ENCODE data around the gene RPS27A. TPM values are rescaled to one million over a fixed set of nuclear protein-coding genes. Genes with fewer than 3 reads are reported as not detected.
A peak's percentile ranks its signal among the peaks of the same experiment; 100 is the strongest.

Gene RPS27A
- total and polyA plus RNA-seq, 2 donors (not counting 3 experiments of a cell fraction or from before 2014, with no cell fraction given) = 926 to 1,136 TPM

DNA sequence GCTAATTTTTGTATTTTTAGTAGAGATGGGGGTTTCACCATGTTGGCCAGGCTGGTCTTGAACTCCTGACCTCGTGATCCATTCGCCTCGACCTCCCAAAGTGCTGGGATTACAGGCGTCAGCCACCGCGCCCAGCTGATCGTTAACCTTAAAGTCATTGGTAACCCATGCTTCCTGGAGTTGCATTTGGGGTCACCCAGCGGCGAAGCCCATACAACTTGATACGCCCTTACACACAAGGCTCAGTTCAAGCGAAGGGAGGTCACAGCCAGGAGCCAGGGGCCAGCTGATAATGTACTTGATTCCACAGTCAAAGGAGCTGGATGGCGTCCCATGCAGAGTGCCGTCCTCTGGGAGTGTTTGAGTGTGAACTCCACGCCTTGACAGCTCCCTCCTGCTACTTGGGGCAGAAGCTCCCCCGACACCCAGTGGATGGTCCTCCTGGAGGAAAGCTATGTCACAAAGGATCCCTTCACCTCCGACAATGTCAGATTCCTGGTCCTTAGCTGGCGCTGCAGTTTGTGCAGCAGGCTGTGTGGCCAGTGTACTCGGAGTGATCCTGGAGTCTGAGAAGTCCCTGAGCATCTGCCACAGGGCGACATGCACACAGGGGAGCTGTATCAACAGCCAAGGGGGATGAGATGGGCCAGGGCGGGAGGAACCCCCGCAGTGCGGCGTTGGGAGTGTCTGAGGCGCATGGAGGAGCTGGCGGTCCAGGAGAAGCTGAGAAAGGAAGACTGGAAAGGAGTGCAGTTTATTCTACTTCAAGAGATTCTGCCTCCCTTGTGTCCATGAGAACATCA, 8.3 kb upstream of the RPS27A start:
- no peak overlapping the region for H3K4me2 ChIP-seq (ENCODE audit: insufficient read depth, low read length)
- intact Hi-C loops (cut with micrococcal nuclease) (loop anchor here (2.0 kb wide), 1 partner anchor 501 kb away; the partner anchor contains the start of gene EML6), dilution Hi-C loops (cut with MboI; ENCODE audit: extremely low pct_ligation_motif_present, low sequenced_read_pairs) (no loop called here)
- no peak overlapping the region for H3K27ac ChIP-seq (ENCODE audit: insufficient read depth, low read depth, low read length)
- no peak for DNase-seq (ENCODE audit: low read depth, low spot score)
- H3K36me3 ChIP-seq (ENCODE audit: control insufficient read depth in 2 of 2, extremely low read depth in 1 of 2, insufficient read depth in 2 of 2, low read length in 2 of 2) = no peaks in the 10 kb centered on the region
- H3K4me3 ChIP-seq (replicated peaks in 1 of 3; ENCODE audit: insufficient read depth in 1 of 3, low read depth in 1 of 3, low read length in 3 of 3) = no peak overlapping the region
- H3K9ac ChIP-seq (replicated peaks; ENCODE audit: extremely low read depth, insufficient read depth, low read length) = no peak overlapping the region
- H3K9me1 ChIP-seq (replicated peaks; ENCODE audit: control insufficient read depth, extremely low read depth, insufficient read depth, low read length) = no peaks in the 10 kb centered on the region
- H2AFZ ChIP-seq (ENCODE audit: low read depth, low read length) = peak overlapping the region; percentile 29
- H3K79me2 ChIP-seq (ENCODE audit: control insufficient read depth, insufficient read depth, low read length) = no peaks in the 10 kb centered on the region
- TF ChIP-seq MYC (IDR thresholded peaks at IDR 0.05; ENCODE audit: low read depth, low read length) (no peak), EZH2 (IDR thresholded peaks at IDR 0.05; ENCODE audit: borderline replicate concordance, low read depth, low read length, severe bottlenecking) (no peak), POLR2AphosphoS5 (IDR thresholded peaks at IDR 0.05; ENCODE audit: insufficient read depth, low read depth, low read length) (no peak), POLR2A (IDR thresholded peaks at IDR 0.05; ENCODE audit: low read depth, low read length) (no peak), CTCF (IDR thresholded peaks at IDR 0.05; ENCODE audit: extremely low read depth in 1 of 2, insufficient read depth in 1 of 2, low read depth in 1 of 2, low read length in 2 of 2) (no peak), FOS (IDR thresholded peaks at IDR 0.05; ENCODE audit: borderline replicate concordance, insufficient read depth, low read length) (no peak), GATA2 (IDR thresholded peaks at IDR 0.05; ENCODE audit: insufficient read depth, insufficient read length, low read depth, low read length) (no peak)
- no peaks in the 10 kb centered on the region for H3K27me3 ChIP-seq (ENCODE audit: control insufficient read depth in 2 of 2, insufficient read depth in 2 of 2, low read length in 2 of 2)
- no peak for FAIRE-seq
- ChIA-PET CTCF (interaction anchor here (0.8 to 1.6 kb wide), 6 partner anchors 8 to 1117 kb away, joined by 3 to 6 read pairs (median 4); partner anchors contain the start of genes CLHC1 and RPS27A), POLR2A (interaction anchor here (0.9 to 1.3 kb wide), 3 partner anchors 8 to 38 kb away, joined by 3 to 5 read pairs (median 3); partner anchors contain the start of genes CLHC1 and RPS27A)
- BruUV-seq (replicated peaks) = no TSS peak
- H3K4me1 ChIP-seq (ENCODE audit: control insufficient read depth, extremely low read depth, insufficient read depth, low read length) = peaks cover 14% of the 10 kb centered on the region
- no peaks in the 10 kb centered on the region for H4K20me1 ChIP-seq (replicated peaks; ENCODE audit: control insufficient read depth, extremely low read depth, insufficient read depth, low read length)
- no peaks in the 10 kb centered on the region for H3K9me3 ChIP-seq (replicated peaks; ENCODE audit: control insufficient read depth, insufficient read depth, low read length)

Measured in endothelial cell of umbilical vein (primary cell).